DOHH2 (cell line): ENCODE data around the gene ZBTB11.
A peak's percentile ranks its signal among the peaks of the same experiment; 100 is the strongest.

ENCODE experiments used
- H3F3A ChIP-seq: fragments of 200-600 bp; sonication (generic), shearing (Covaris generic); 2 replicates; pipeline ENCODE4 v1.6.0; 2016; ENCODE audit warnings: antibody characterized with exemption, mild to moderate bottlenecking; ENCODE audit not compliant: control insufficient read depth, insufficient read depth
- H3K27ac ChIP-seq: fragments of 200-600 bp; sonication (generic); 2 replicates; pipeline ENCODE4 v1.5.1; 2014; ENCODE audit warnings: low read depth, mild to moderate bottlenecking, low read length, moderate library complexity
- H3K27me3 ChIP-seq: fragments of 200-600 bp; sonication (generic); 2 replicates; pipeline ENCODE4 v1.6.1; 2014; ENCODE audit warnings: mild to moderate bottlenecking, low read length, mixed read lengths; ENCODE audit not compliant: control insufficient read depth
- H3K36me3 ChIP-seq: fragments of 200-600 bp; sonication (generic); 2 replicates; pipeline ENCODE4 v1.6.1; 2014; ENCODE audit warnings: mild to moderate bottlenecking, low read length, moderate library complexity, mixed read lengths; ENCODE audit not compliant: control insufficient read depth
- H3K4me1 ChIP-seq: fragments of 200-600 bp; sonication (generic); 2 replicates; pipeline ENCODE4 v1.6.1; 2014; ENCODE audit warnings: mild to moderate bottlenecking, low read length, mixed read lengths; ENCODE audit not compliant: control insufficient read depth
- H3K4me2 ChIP-seq: fragments of 200-600 bp; sonication (generic); 2 replicates; pipeline ENCODE4 v1.6.0; 2014; ENCODE audit warnings: mild to moderate bottlenecking, low read length, moderate library complexity
- H3K4me3 ChIP-seq: fragments of 200-600 bp; sonication (generic); 2 replicates; pipeline ENCODE4 v1.5.1; 2014; ENCODE audit warnings: mild to moderate bottlenecking, low read length, mixed read lengths
- H3K79me2 ChIP-seq: fragments of 200-600 bp; sonication (generic); 2 replicates; pipeline ENCODE4 v1.6.1; 2014; ENCODE audit warnings: mild to moderate bottlenecking, low read length, mixed read lengths; ENCODE audit not compliant: control insufficient read depth
- H3K9me2 ChIP-seq: fragments of 200-600 bp; sonication (generic); replicated peaks from 2 replicates; pipeline ENCODE4 v1.6.1; 2014; ENCODE audit warnings: mild to moderate bottlenecking, low read length, mixed read lengths; ENCODE audit not compliant: control insufficient read depth
- H3K9me3 ChIP-seq: fragments of 200-600 bp; sonication (generic); 2 replicates; pipeline ENCODE4 v1.6.1; 2014; ENCODE audit warnings: antibody characterized with exemption, low read length, mixed read lengths; ENCODE audit not compliant: control insufficient read depth, insufficient read depth
- H4K20me1 ChIP-seq: fragments of 200-600 bp; sonication (generic); 2 replicates; pipeline ENCODE4 v1.6.0; 2014; ENCODE audit warnings: low read depth, mild to moderate bottlenecking, antibody characterized with exemption, low read length, moderate library complexity; ENCODE audit not compliant: control insufficient read depth, insufficient read depth
- CTCF ChIP-seq: fragments of 200-600 bp; sonication (generic); IDR thresholded peaks from one replicate; pipeline ENCODE4 v1.5.1; 2014; ENCODE audit warnings: antibody characterized with exemption, mild to moderate bottlenecking, low read depth, low read length; ENCODE audit not compliant: poor library complexity, severe bottlenecking
- EZH2phosphoT487 ChIP-seq: fragments of 200-600 bp; sonication (generic); IDR thresholded peaks from 2 replicates; pipeline ENCODE4 v1.6.1; 2017; ENCODE audit warnings: borderline replicate concordance, mild to moderate bottlenecking, antibody characterized with exemption, low read length, moderate library complexity, mixed read lengths

Gene ZBTB11

GRCh38 chr3:101674518-101674917 is 2.4 kb downstream of the ZBTB11 start:
- Histone ChIP-seq H3K79me2 (peaks cover 70% of the 10 kb centered on the region), H4K20me1 (peaks cover 10% of the 10 kb centered on the region; the same call in 1 of the 2 replicates), H3K4me1 (peaks cover 28% of the 10 kb centered on the region)

GRCh38 chr3:101673953-101674352 is 3.0 kb downstream of the ZBTB11 start:
- H3K4me2 ChIP-seq, result no peak overlapping the region
- H3K79me2 ChIP-seq, result peaks cover 76% of the 10 kb centered on the region

More at GRCh38 chr3:101674518-101674917, 2.4 kb downstream of the ZBTB11 start:
- H3K9me3 ChIP-seq, result no peaks in the 10 kb centered on the region
- H3K36me3 ChIP-seq, result peaks cover 53% of the 10 kb centered on the region
- peaks cover 16% of the 10 kb centered on the region for H3F3A ChIP-seq
- no peaks in the 10 kb centered on the region for H3K9me2 ChIP-seq
- peak overlapping the region; percentile 97; the same call in 1 of the 2 replicates for H3K4me3 ChIP-seq
- no peak for TF ChIP-seq CTCF
- TF ChIP-seq EZH2phosphoT487, result no peak
- H3K4me2 ChIP-seq, result peak overlapping the region; percentile 66
- H3K27ac ChIP-seq, result no peak overlapping the region
- H3K27me3 ChIP-seq, result no peaks in the 10 kb centered on the region

GRCh38 chr3:101671014-101671413 is 5.9 kb downstream of the ZBTB11 start:
- H4K20me1 ChIP-seq, result peaks cover 10% of the 10 kb centered on the region; the same call in 1 of the 2 replicates
- no peak overlapping the region for H3K27ac ChIP-seq
- peaks cover 16% of the 10 kb centered on the region for H3K4me1 ChIP-seq
- no peaks in the 10 kb centered on the region for H3K27me3 ChIP-seq
- no peak overlapping the region for H3K4me2 ChIP-seq
- H3K79me2 ChIP-seq, result peaks cover 68% of the 10 kb centered on the region
- no peaks in the 10 kb centered on the region for H3K9me2 ChIP-seq
- H3K36me3 ChIP-seq, result peaks cover 68% of the 10 kb centered on the region
- no peaks in the 10 kb centered on the region for H3K9me3 ChIP-seq
- H3F3A ChIP-seq, result 0 out of 2 replicates have a peak, but pooled peaks cover 2% of the 10 kb centered on the region
- no peak for TF ChIP-seq CTCF
- TF ChIP-seq EZH2phosphoT487, result no peak
- no peak overlapping the region for H3K4me3 ChIP-seq

More at GRCh38 chr3:101673953-101674352, 3.0 kb downstream of the ZBTB11 start:
- Histone ChIP-seq H3K4me1 (peaks cover 28% of the 10 kb centered on the region), H3K9me3 (no peaks in the 10 kb centered on the region), H4K20me1 (peaks cover 10% of the 10 kb centered on the region; the same call in 1 of the 2 replicates), H3K27ac (no peak overlapping the region), H3K4me3 (no peak overlapping the region), H3K36me3 (peaks cover 57% of the 10 kb centered on the region), H3F3A (peaks cover 16% of the 10 kb centered on the region), H3K9me2 (no peaks in the 10 kb centered on the region), H3K27me3 (no peaks in the 10 kb centered on the region)
- TF ChIP-seq CTCF (no peak), EZH2phosphoT487 (no peak)
